ENCODE results near the gene RNU2-1.
"Not testable (repeated sequence)": the region's sequence is repeated elsewhere in the genome, so short reads cannot be mapped to it uniquely, and the experiment has no call there.

RNU2-1 gene

GRCh38 chr17:43233877-43234276, at the start of gene RNU2-1:
Gene RNU2-1 (minus strand): TSS chr17:43233977.
- DNase-seq (ENCODE audit: low spot score): not testable (repeated sequence)

GRCh38 chr17:43272914-43273313, 39.1 kb upstream of the RNU2-1 start:
- not testable (repeated sequence) for DNase-seq (ENCODE audit: low spot score)

GRCh38 chr17:43272483-43272882, 38.7 kb upstream of the RNU2-1 start:
- not testable (repeated sequence) for DNase-seq (ENCODE audit: low spot score)

GRCh38 chr17:43270552-43271504, 37.1 kb upstream of the RNU2-1 start:
- DNase-seq (ENCODE audit: low spot score): not testable (repeated sequence)

GRCh38 chr17:43246456-43246855, 12.7 kb upstream of the RNU2-1 start:
- DNase-seq (ENCODE audit: low spot score): not testable (repeated sequence)

GRCh38 chr17:43240596-43241352, 7.0 kb upstream of the RNU2-1 start:
- not testable (repeated sequence) for DNase-seq (ENCODE audit: low spot score)

- not testable (repeated sequence) for DNase-seq (ENCODE audit: low spot score)
Observed at GRCh38 chr17:43239597-43239996, 5.8 kb upstream of the RNU2-1 start.

- not testable (repeated sequence) for DNase-seq (ENCODE audit: low spot score)
Observed at GRCh38 chr17:43233263-43233662, 514 bp downstream of the RNU2-1 start.

GRCh38 chr17:43232021-43232699, 1.6 kb downstream of the RNU2-1 start:
- peak; percentile 65 for DNase-seq (ENCODE audit: low spot score)

GRCh38 chr17:43231205-43232020, 2.4 kb downstream of the RNU2-1 start:
- peak; percentile 30 for DNase-seq (ENCODE audit: low spot score)

GRCh38 chr17:43228020-43228782, 5.6 kb downstream of the RNU2-1 start, which contains the start of gene CCDC200:
Gene CCDC200 (minus strand): TSS chr17:43228623. CDS start chr17:43228554, 69 bp downstream.
- not testable (repeated sequence) for DNase-seq (ENCODE audit: low spot score)

- DNase-seq (ENCODE audit: low spot score): peak; percentile 14
Observed at GRCh38 chr17:43226393-43226792, 7.4 kb downstream of the RNU2-1 start.

GRCh38 chr17:43224146-43224705, 9.6 kb downstream of the RNU2-1 start:
- peak; percentile 42 for DNase-seq (ENCODE audit: low spot score)

- DNase-seq (ENCODE audit: low spot score): no peak
Observed at GRCh38 chr17:43220511-43221125, 13.2 kb downstream of the RNU2-1 start.

- no peak for DNase-seq (ENCODE audit: low spot score)
Observed at GRCh38 chr17:43219746-43220380, 13.9 kb downstream of the RNU2-1 start.

GRCh38 chr17:43219001-43219400, 14.8 kb downstream of the RNU2-1 start:
- DNase-seq (ENCODE audit: low spot score): no peak

GRCh38 chr17:43217614-43218087, 16.1 kb downstream of the RNU2-1 start:
- DNase-seq (ENCODE audit: low spot score): no peak

GRCh38 chr17:43216762-43217613, 16.8 kb downstream of the RNU2-1 start:
- no peak for DNase-seq (ENCODE audit: low spot score)
